ENCODE measurements around the gene KRTAP10-3.

KRTAP10-3 gene

GRCh38 chr21:44534688-44535087 is 23.9 kb downstream of the KRTAP10-3 start:
- Histone ChIP-seq H2AFZ (ENCODE audit: low read depth, low read length, severe bottlenecking) (no peak overlapping the region), H3K9ac (ENCODE audit: low read length) (no peak overlapping the region), H3K27ac (ENCODE audit: low read depth, low read length) (no peak overlapping the region), H3K9me2 (replicated peaks; ENCODE audit: insufficient read depth, low read length) (no peaks in the 10 kb centered on the region), H3K27me3 (ENCODE audit: low read length) (no peaks in the 10 kb centered on the region), H3K36me3 (ENCODE audit: low read length) (no peaks in the 10 kb centered on the region), H4K20me1 (ENCODE audit: low read depth, low read length) (no peaks in the 10 kb centered on the region), H3K4me2 (ENCODE audit: low read depth, low read length, poor library complexity, severe bottlenecking) (no peak overlapping the region), H3K9me3 (ENCODE audit: insufficient read depth, low read length) (no peaks in the 10 kb centered on the region), H3K4me3 (ENCODE audit: insufficient read depth, low read length, poor library complexity, severe bottlenecking) (no peak overlapping the region), H3F3A (ENCODE audit: insufficient read depth) (no peaks in the 10 kb centered on the region), H3K79me2 (ENCODE audit: insufficient read depth, low read length) (no peaks in the 10 kb centered on the region)
- TF ChIP-seq CTCF (IDR thresholded peaks at IDR 0.05; ENCODE audit: insufficient read depth, low read length, poor library complexity, severe bottlenecking): no peak
- TF ChIP-seq EZH2phosphoT487 (conservative IDR thresholded peaks at IDR 0.05; ENCODE audit: low read length): no peak

GRCh38 chr21:44533891-44534627 is 24.5 kb downstream of the KRTAP10-3 start:
- H3K79me2 ChIP-seq (ENCODE audit: insufficient read depth, low read length): no peaks in the 10 kb centered on the region
- H3K4me3 ChIP-seq (ENCODE audit: insufficient read depth, low read length, poor library complexity, severe bottlenecking): no peak overlapping the region
- H3F3A ChIP-seq (ENCODE audit: insufficient read depth): no peaks in the 10 kb centered on the region
- no peaks in the 10 kb centered on the region for H3K36me3 ChIP-seq (ENCODE audit: low read length)
- no peak overlapping the region for H3K4me2 ChIP-seq (ENCODE audit: low read depth, low read length, poor library complexity, severe bottlenecking)
- no peaks in the 10 kb centered on the region for H3K9me2 ChIP-seq (replicated peaks; ENCODE audit: insufficient read depth, low read length)
- H2AFZ ChIP-seq (ENCODE audit: low read depth, low read length, severe bottlenecking): no peak overlapping the region
- no peak overlapping the region for H3K27ac ChIP-seq (ENCODE audit: low read depth, low read length)
- no peaks in the 10 kb centered on the region for H3K9me3 ChIP-seq (ENCODE audit: insufficient read depth, low read length)
- TF ChIP-seq EZH2phosphoT487 (conservative IDR thresholded peaks at IDR 0.05; ENCODE audit: low read length) (no peak), CTCF (IDR thresholded peaks at IDR 0.05; ENCODE audit: insufficient read depth, low read length, poor library complexity, severe bottlenecking) (no peak)
- H3K9ac ChIP-seq (ENCODE audit: low read length): no peak overlapping the region
- no peaks in the 10 kb centered on the region for H3K27me3 ChIP-seq (ENCODE audit: low read length)
- H4K20me1 ChIP-seq (ENCODE audit: low read depth, low read length): no peaks in the 10 kb centered on the region

GRCh38 chr21:44533121-44533890 is 25.3 kb downstream of the KRTAP10-3 start:
- Histone ChIP-seq H3K4me2 (ENCODE audit: low read depth, low read length, poor library complexity, severe bottlenecking) (no peak overlapping the region), H3F3A (ENCODE audit: insufficient read depth) (no peaks in the 10 kb centered on the region), H3K36me3 (ENCODE audit: low read length) (no peaks in the 10 kb centered on the region), H3K79me2 (ENCODE audit: insufficient read depth, low read length) (no peaks in the 10 kb centered on the region), H3K9me2 (replicated peaks; ENCODE audit: insufficient read depth, low read length) (no peaks in the 10 kb centered on the region), H3K9ac (ENCODE audit: low read length) (no peak overlapping the region), H3K27ac (ENCODE audit: low read depth, low read length) (no peak overlapping the region), H4K20me1 (ENCODE audit: low read depth, low read length) (no peaks in the 10 kb centered on the region), H3K4me3 (ENCODE audit: insufficient read depth, low read length, poor library complexity, severe bottlenecking) (no peak overlapping the region), H3K27me3 (ENCODE audit: low read length) (no peaks in the 10 kb centered on the region), H3K9me3 (ENCODE audit: insufficient read depth, low read length) (no peaks in the 10 kb centered on the region), H2AFZ (ENCODE audit: low read depth, low read length, severe bottlenecking) (no peak overlapping the region)
- no peak for TF ChIP-seq CTCF (IDR thresholded peaks at IDR 0.05; ENCODE audit: insufficient read depth, low read length, poor library complexity, severe bottlenecking)
- TF ChIP-seq EZH2phosphoT487 (conservative IDR thresholded peaks at IDR 0.05; ENCODE audit: low read length): no peak
